ENCODE measurements around the gene AGMAT. TPM values are rescaled to one million over a fixed set of nuclear protein-coding genes. Genes with fewer than 3 reads are reported as not detected.

Gene AGMAT
- total and polyA plus RNA-seq, 9 of the 15 experiments (the other 6 are each of a cell fraction or from before 2014, with no cell fraction given), result not detected

DNA sequence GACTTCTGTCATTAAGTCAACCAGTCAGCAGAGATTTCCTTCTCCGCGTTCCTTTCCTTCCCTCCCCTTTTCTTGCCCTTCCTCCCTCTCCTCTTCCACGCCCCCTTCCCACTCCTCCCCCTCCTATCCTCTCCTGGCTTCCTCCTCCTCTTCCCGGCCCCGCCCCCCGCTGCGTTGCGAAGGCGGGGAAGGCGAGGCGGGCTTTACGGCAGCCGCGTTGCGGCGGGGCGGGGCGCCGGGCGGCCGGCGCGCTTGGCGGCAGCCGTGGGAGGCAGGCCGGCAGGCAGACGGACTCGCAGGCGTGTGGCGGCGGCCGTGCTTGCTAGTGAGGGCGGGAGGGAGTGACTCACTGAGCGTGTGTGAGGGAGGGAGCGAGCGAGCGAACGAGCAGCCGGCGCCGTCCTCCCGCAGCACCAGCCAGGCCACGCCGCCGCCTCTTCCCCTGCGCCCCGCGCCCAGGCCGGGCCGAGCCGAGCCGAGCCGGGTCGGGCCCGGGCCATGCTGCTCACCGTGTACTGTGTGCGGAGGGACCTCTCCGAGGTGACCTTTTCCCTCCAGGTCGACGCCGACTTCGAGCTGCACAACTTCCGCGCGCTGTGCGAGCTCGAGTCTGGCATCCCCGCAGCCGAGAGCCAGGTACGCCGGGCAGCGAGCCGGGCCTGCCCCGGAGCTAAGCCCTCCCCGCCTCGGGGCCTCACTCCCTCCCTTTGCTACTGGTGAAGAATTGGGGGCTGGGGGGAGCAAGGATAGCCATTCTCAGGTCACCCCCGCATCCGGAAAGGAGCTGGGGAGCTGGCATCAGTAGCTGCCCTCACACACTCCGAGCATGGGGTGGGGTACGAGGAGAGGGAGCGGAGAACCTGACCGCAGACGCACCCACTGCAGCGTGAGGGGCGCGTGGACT is 32.6 kb upstream of the AGMAT start, which contains the start of gene DDI2 (continued):
- TF ChIP-seq, protein P1, sequence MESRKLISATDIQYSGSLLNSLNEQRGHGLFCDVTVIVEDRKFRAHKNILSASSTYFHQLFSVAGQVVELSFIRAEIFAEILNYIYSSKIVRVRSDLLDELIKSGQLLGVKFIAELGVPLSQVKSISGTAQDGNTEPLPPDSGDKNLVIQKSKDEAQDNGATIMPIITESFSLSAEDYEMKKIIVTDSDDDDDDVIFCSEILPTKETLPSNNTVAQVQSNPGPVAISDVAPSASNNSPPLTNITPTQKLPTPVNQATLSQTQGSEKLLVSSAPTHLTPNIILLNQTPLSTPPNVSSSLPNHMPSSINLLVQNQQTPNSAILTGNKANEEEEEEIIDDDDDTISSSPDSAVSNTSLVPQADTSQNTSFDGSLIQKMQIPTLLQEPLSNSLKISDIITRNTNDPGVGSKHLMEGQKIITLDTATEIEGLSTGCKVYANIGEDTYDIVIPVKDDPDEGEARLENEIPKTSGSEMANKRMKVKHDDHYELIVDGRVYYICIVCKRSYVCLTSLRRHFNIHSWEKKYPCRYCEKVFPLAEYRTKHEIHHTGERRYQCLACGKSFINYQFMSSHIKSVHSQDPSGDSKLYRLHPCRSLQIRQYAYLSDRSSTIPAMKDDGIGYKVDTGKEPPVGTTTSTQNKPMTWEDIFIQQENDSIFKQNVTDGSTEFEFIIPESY (CRISPR knock-in tag; IDR thresholded peaks at IDR 0.05), result peak; percentile 26; the same call in 1 of the 2 replicates
- no peak for TF ChIP-seq SETDB1 (IDR thresholded peaks at IDR 0.05; ENCODE audit: low read length)
- peak; percentile 95 for TF ChIP-seq SAP30 (IDR thresholded peaks at IDR 0.05; ENCODE audit: borderline replicate concordance, insufficient read depth, low read depth, low read length, poor library complexity, severe bottlenecking)
- no peak for TF ChIP-seq ZNF436 (CRISPR knock-in tag; IDR thresholded peaks at IDR 0.05)
- peak; percentile 82; the same call in 1 of the 2 replicates for TF ChIP-seq PHF21A (IDR thresholded peaks at IDR 0.05; ENCODE audit: borderline replicate concordance, low read depth)
- no peak for TF ChIP-seq NR4A1 (CRISPR knock-in tag; IDR thresholded peaks at IDR 0.05)
- no peak for TF ChIP-seq NR4A1 (tag; IDR thresholded peaks at IDR 0.05)
- TF ChIP-seq CHD1 (IDR thresholded peaks at IDR 0.05; ENCODE audit: low read length), result peak; percentile 97
- no peak; the same call in none of the 2 replicates for TF ChIP-seq TARDBP (IDR thresholded peaks at IDR 0.05)
- TF ChIP-seq ZC3H8 (IDR thresholded peaks at IDR 0.05), result no peak
- no peak for TF ChIP-seq ZNF41 (CRISPR knock-in tag; conservative IDR thresholded peaks at IDR 0.05)
- TF ChIP-seq SREBF1 (IDR thresholded peaks at IDR 0.05; ENCODE audit: borderline replicate concordance, low read depth, low read length), result peak; percentile 86; the same call in 1 of the 2 replicates
- TF ChIP-seq POLR2A (conservative IDR thresholded peaks at IDR 0.05), result peak; percentile 74
- peak; percentile 36 for TF ChIP-seq C11orf30 (IDR thresholded peaks at IDR 0.05; ENCODE audit: low read depth)
- peak in 1 of 2 experiments; percentile 36; a peak in 1 of 4 replicates for TF ChIP-seq TBL1XR1 (IDR thresholded peaks at IDR 0.05; ENCODE audit: low read length in 2 of 2)
- no peak for TF ChIP-seq HOXB6 (CRISPR knock-in tag; IDR thresholded peaks at IDR 0.05; ENCODE audit: borderline replicate concordance)
- TF ChIP-seq SIN3B (IDR thresholded peaks at IDR 0.05; ENCODE audit: low read depth), result peak; percentile 79
- TF ChIP-seq SRSF3 (IDR thresholded peaks at IDR 0.05; ENCODE audit: insufficient read depth, low read length), result no peak
- TF ChIP-seq KDM1A (IDR thresholded peaks at IDR 0.05), result peak; percentile 92 to 93
- no peak for TF ChIP-seq ZNF384 (IDR thresholded peaks at IDR 0.05; ENCODE audit: low read depth, low read length)
- TF ChIP-seq SRSF7 (optimal IDR thresholded peaks at IDR 0.05; ENCODE audit: low read depth, low read length), result no peak
- no peak for TF ChIP-seq ZSCAN29 (IDR thresholded peaks at IDR 0.05)
- TF ChIP-seq PHTF2 (CRISPR knock-in tag; IDR thresholded peaks at IDR 0.05), result no peak
- peak; percentile 87 for TF ChIP-seq BHLHE40 (IDR thresholded peaks at IDR 0.05; ENCODE audit: low read length)
- TF ChIP-seq, protein P2, sequence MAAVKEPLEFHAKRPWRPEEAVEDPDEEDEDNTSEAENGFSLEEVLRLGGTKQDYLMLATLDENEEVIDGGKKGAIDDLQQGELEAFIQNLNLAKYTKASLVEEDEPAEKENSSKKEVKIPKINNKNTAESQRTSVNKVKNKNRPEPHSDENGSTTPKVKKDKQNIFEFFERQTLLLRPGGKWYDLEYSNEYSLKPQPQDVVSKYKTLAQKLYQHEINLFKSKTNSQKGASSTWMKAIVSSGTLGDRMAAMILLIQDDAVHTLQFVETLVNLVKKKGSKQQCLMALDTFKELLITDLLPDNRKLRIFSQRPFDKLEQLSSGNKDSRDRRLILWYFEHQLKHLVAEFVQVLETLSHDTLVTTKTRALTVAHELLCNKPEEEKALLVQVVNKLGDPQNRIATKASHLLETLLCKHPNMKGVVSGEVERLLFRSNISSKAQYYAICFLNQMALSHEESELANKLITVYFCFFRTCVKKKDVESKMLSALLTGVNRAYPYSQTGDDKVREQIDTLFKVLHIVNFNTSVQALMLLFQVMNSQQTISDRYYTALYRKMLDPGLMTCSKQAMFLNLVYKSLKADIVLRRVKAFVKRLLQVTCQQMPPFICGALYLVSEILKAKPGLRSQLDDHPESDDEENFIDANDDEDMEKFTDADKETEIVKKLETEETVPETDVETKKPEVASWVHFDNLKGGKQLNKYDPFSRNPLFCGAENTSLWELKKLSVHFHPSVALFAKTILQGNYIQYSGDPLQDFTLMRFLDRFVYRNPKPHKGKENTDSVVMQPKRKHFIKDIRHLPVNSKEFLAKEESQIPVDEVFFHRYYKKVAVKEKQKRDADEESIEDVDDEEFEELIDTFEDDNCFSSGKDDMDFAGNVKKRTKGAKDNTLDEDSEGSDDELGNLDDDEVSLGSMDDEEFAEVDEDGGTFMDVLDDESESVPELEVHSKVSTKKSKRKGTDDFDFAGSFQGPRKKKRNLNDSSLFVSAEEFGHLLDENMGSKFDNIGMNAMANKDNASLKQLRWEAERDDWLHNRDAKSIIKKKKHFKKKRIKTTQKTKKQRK (IDR thresholded peaks at IDR 0.05; ENCODE audit: borderline replicate concordance, low read depth, low read length), result no peak
- TF ChIP-seq SREBF2 (CRISPR knock-in tag; IDR thresholded peaks at IDR 0.05), result no peak

All from K562 (cell line).